Neural progenitor cell (in vitro differentiated cells): ENCODE data around the gene MMP14. TPM values are rescaled to one million over a fixed set of nuclear protein-coding genes. Genes with fewer than 3 reads are reported as not detected.

Source experiments
- DNase-seq: peaks from one replicate; pipeline ENCODE4 v3.0.0-alpha.2; 2016; ENCODE audit warnings: low spot score
- H2AFZ ChIP-seq: fragments of 200-600 bp; sonication (generic); replicated peaks from 2 replicates; pipeline ENCODE4 v1.6.1; 2016; ENCODE audit warnings: antibody characterized with exemption
- H3F3A ChIP-seq: fragments of 200-600 bp; sonication (generic); 2 replicates; pipeline ENCODE4 v1.6.1; 2016; ENCODE audit warnings: antibody characterized with exemption, low read depth
- H3K27ac ChIP-seq: fragments of 200-600 bp; sonication (generic); 2 replicates; pipeline ENCODE4 v1.5.1; 2016; ENCODE audit warnings: mild to moderate bottlenecking
- H3K27me3 ChIP-seq: fragments of 200-600 bp; sonication (generic); 2 replicates; pipeline ENCODE4 v1.6.1; 2016; ENCODE audit warnings: mild to moderate bottlenecking, moderate library complexity
- H3K36me3 ChIP-seq: fragments of 200-600 bp; sonication (generic); 2 replicates; pipeline ENCODE4 v1.5.1; 2016
- H3K4me1 ChIP-seq: fragments of 200-600 bp; sonication (generic); 2 replicates; pipeline ENCODE4 v1.6.1; 2016; ENCODE audit warnings: mixed run types
- H3K4me2 ChIP-seq: fragments of 200-600 bp; sonication (generic); 2 replicates; pipeline ENCODE4 v1.6.1; 2016
- H3K4me3 ChIP-seq: fragments of 200-600 bp; sonication (generic); 2 replicates; pipeline ENCODE4 v1.5.1; 2016
- H3K79me2 ChIP-seq: fragments of 200-600 bp; sonication (generic); 2 replicates; pipeline ENCODE4 v1.6.1; 2016; ENCODE audit warnings: low read depth
- H3K9ac ChIP-seq: fragments of 200-600 bp; sonication (generic); 2 replicates; pipeline ENCODE4 v1.6.1; 2016
- H3K9me3 ChIP-seq: fragments of 200-600 bp; sonication (generic); 2 replicates; pipeline ENCODE4 v1.5.1; 2016; ENCODE audit warnings: low read depth
- H4K20me1 ChIP-seq: fragments of 200-600 bp; sonication (generic); 2 replicates; pipeline ENCODE4 v1.6.1; 2016; ENCODE audit warnings: low read depth
- H3K27ac Mint-ChIP-seq: 3 replicates; pipeline ENCODE4 v1.8.0; 2021; ENCODE audit warnings: mixed read lengths
- H3K27me3 Mint-ChIP-seq: 2 replicates; pipeline ENCODE4 v1.8.0; 2022; ENCODE audit warnings: low read depth, mild to moderate bottlenecking, inconsistent platforms, moderate library complexity, mixed read lengths; ENCODE audit not compliant: insufficient read depth
- H3K36me3 Mint-ChIP-seq: 3 replicates; pipeline ENCODE4 v1.8.0; 2021; ENCODE audit warnings: mixed read lengths
- H3K4me1 Mint-ChIP-seq: 3 replicates; pipeline ENCODE4 v1.8.0; 2021; ENCODE audit warnings: mixed read lengths
- H3K4me3 Mint-ChIP-seq: 3 replicates; pipeline ENCODE4 v1.8.0; 2021; ENCODE audit warnings: mild to moderate bottlenecking, moderate library complexity, mixed read lengths
- H3K9me3 Mint-ChIP-seq: 3 replicates; pipeline ENCODE4 v1.8.0; 2020; ENCODE audit warnings: mixed read lengths
- EZH2 ChIP-seq: fragments of 200-600 bp; sonication (generic); IDR thresholded peaks from 2 replicates; pipeline ENCODE4 v1.6.1; 2017; ENCODE audit warnings: antibody characterized with exemption, mild to moderate bottlenecking, moderate library complexity
- EZH2phosphoT487 ChIP-seq: fragments of 200-600 bp; sonication (generic); IDR thresholded peaks from 2 replicates; pipeline ENCODE4 v1.6.1; 2017; ENCODE audit warnings: antibody characterized with exemption
- total RNA-seq: library from RNA; depleted of rRNA; stranded (reverse); fragments of >200 nt; gene quantifications from 2 replicates; pipeline ENCODE4 v1.2.3, GENCODE V29; 2015; ENCODE audit warnings: low replicate concordance
- TF ChIP-seq, protein P1 (sequence below): fragments of 200-600 bp; sonication (generic); IDR thresholded peaks from 2 replicates; pipeline ENCODE4 v1.5.1; 2017; ENCODE audit warnings: antibody characterized with exemption, mild to moderate bottlenecking

The MMP14 gene
- total RNA-seq, 1 donor from 2014 or later: 15.1 TPM

DNA sequence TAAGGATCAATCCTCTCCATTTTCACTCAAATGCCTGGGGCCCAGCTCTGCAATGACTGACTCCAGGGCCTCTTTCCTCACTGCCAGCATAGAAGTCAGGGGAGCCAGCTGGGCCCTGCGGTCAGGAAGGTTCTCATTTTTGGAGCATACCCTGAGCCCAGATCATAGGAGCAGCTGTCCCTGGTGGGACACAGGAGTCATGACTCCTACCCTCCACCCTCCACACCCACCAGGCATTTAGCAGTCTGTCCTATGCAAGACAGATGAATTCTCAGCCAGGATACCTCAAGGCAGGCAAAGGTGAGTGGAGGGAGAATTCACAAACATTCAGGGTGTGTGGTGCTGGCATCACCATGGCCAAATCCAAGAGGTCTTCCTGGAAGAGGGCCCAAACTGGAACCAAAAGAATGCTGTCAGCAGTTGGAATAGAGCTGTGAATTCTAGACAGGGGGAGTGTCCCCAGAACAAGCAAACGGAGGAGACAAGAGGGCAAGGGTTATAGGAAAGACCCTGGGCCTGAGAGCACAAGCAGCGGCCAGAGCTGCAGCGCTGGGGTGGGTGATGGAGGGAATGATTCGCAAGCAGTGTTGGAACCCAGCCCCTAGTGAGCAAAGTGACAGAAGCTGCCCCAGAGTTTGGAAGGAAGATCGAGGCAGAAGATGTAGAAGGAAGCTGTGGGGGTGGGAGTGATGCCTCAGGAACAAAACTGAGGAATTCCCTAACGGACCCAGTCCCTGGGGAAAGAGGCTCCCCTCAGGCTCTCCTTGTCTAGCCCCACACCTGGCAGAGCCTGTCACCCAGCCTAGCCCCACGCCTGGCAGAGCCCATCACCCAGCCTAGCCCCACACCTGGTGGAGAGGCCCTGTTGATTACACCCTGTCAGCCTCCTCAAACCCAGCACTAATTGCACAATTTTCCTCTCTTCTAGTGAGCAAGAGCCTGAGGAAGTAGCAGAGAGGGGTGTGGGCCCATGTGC, 42.2 kb downstream of the MMP14 start:
- H3K79me2 ChIP-seq: no peaks in the 10 kb centered on the region
- no peaks in the 10 kb centered on the region for H4K20me1 ChIP-seq
- H3K4me2 ChIP-seq: no peak overlapping the region
- no peaks in the 10 kb centered on the region for H3K27me3 ChIP-seq
- no peak overlapping the region for H3K27ac ChIP-seq
- no peaks in the 10 kb centered on the region for H3K9me3 ChIP-seq
- Mint-ChIP-seq H3K4me3 (no peak overlapping the region), H3K27me3 (peaks cover 5% of the 10 kb centered on the region), H3K36me3 (peaks cover 17% of the 10 kb centered on the region), H3K4me1 (peaks cover 21% of the 10 kb centered on the region), H3K9me3 (no peaks in the 10 kb centered on the region), H3K27ac (peak overlapping the region; percentile 9)
- no peaks in the 10 kb centered on the region for H3K36me3 ChIP-seq
- no peak overlapping the region for H3K9ac ChIP-seq
- peaks cover 14% of the 10 kb centered on the region for H3K4me1 ChIP-seq
- H3F3A ChIP-seq: peaks cover 13% of the 10 kb centered on the region
- H3K4me3 ChIP-seq: no peak overlapping the region
- no peak overlapping the region for H2AFZ ChIP-seq
- TF ChIP-seq, protein P1, sequence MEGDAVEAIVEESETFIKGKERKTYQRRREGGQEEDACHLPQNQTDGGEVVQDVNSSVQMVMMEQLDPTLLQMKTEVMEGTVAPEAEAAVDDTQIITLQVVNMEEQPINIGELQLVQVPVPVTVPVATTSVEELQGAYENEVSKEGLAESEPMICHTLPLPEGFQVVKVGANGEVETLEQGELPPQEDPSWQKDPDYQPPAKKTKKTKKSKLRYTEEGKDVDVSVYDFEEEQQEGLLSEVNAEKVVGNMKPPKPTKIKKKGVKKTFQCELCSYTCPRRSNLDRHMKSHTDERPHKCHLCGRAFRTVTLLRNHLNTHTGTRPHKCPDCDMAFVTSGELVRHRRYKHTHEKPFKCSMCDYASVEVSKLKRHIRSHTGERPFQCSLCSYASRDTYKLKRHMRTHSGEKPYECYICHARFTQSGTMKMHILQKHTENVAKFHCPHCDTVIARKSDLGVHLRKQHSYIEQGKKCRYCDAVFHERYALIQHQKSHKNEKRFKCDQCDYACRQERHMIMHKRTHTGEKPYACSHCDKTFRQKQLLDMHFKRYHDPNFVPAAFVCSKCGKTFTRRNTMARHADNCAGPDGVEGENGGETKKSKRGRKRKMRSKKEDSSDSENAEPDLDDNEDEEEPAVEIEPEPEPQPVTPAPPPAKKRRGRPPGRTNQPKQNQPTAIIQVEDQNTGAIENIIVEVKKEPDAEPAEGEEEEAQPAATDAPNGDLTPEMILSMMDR: no peak
- TF ChIP-seq EZH2 (no peak), EZH2phosphoT487 (no peak)
- DNase-seq: no peak

DNA sequence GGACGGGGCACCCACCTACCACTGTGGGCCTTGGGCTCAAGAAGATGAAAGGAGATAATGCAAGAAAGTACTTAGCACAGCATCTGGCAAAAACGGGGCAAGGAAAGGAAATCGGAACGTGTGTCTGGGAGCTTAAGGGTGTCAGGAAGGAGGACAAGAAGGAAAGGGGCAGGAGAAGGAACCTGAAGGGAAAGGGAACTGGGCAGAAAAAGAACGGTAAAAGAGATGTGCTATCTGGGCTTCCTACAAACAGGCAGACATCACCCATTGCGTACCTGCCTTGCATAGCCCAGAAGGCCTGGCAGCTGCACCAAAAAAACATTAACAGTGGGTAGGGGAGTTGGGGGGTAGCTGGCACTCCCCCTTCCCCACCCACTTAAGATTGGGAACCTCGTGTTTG, 45.7 kb downstream of the MMP14 start:
- H3K4me3 Mint-ChIP-seq: peak overlapping the region; percentile 1
- Histone ChIP-seq H3K4me2 (peak overlapping the region; percentile 79), H3K79me2 (no peaks in the 10 kb centered on the region), H3K4me1 (peaks cover 24% of the 10 kb centered on the region), H3K27ac (peak overlapping the region; percentile 41), H3K36me3 (no peaks in the 10 kb centered on the region), H2AFZ (peak overlapping the region; percentile 83), H3K9me3 (no peaks in the 10 kb centered on the region), H4K20me1 (no peaks in the 10 kb centered on the region), H3K27me3 (peaks cover 21% of the 10 kb centered on the region), H3K4me3 (no peak overlapping the region), H3K9ac (no peak overlapping the region), H3F3A (peaks cover 38% of the 10 kb centered on the region)
- no peaks in the 10 kb centered on the region for H3K9me3 Mint-ChIP-seq
- peaks cover 49% of the 10 kb centered on the region for H3K4me1 Mint-ChIP-seq
- peak overlapping the region; percentile 13 for H3K27ac Mint-ChIP-seq
- peaks cover 8% of the 10 kb centered on the region for H3K27me3 Mint-ChIP-seq
- DNase-seq: no peak
- no peak for TF ChIP-seq EZH2phosphoT487
- TF ChIP-seq, protein P1: no peak
- no peak for TF ChIP-seq EZH2
- H3K36me3 Mint-ChIP-seq: peaks cover 13% of the 10 kb centered on the region

DNA sequence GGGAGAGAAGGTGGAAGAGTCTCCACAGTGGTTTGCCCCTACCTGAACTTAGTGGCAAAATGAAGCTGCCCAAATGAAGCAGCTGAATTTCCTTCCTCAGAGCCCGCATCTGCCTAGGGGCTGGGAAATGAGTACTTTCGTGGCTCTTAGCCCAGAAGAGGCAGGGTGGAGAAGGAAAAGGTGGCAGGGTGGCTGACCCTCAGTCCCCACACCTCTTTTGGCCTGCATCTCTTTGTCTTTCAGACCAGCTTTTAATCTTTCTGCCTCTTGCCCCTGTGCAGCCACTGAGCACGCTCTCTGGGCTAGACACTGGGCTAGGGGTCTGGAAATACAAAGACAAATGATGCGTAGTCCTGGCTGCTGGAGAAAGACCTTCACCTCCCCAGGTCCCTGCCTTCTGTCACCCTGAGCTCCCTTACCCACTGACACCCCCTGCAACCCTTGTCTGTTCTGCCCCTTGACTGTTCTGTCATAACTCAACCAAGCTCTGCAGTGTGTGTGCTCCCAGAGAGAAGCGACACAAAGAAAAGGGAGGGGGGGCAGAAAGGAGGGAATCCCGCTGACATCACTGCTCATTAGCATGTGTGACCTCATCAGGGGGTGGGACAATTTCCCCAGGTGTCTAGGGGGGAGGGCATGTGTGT, 46.3 kb downstream of the MMP14 start:
- no peak for TF ChIP-seq EZH2phosphoT487
- no peak for TF ChIP-seq EZH2
- TF ChIP-seq, protein P1: no peak
- Histone ChIP-seq H3K27me3 (peaks cover 21% of the 10 kb centered on the region), H3K27ac (peak overlapping the region; percentile 41), H3K79me2 (no peaks in the 10 kb centered on the region), H3K9me3 (no peaks in the 10 kb centered on the region), H4K20me1 (no peaks in the 10 kb centered on the region), H3K4me1 (peaks cover 24% of the 10 kb centered on the region), H3F3A (peaks cover 43% of the 10 kb centered on the region), H3K9ac (no peak overlapping the region), H3K36me3 (no peaks in the 10 kb centered on the region), H2AFZ (peak overlapping the region; percentile 83), H3K4me2 (peak overlapping the region; percentile 79), H3K4me3 (peak overlapping the region; percentile 39)
- DNase-seq: peak; percentile 82
- Mint-ChIP-seq H3K27ac (peak overlapping the region; percentile 97), H3K27me3 (peaks cover 6% of the 10 kb centered on the region), H3K4me1 (peaks cover 55% of the 10 kb centered on the region), H3K4me3 (peak overlapping the region; percentile 80), H3K36me3 (peaks cover 12% of the 10 kb centered on the region), H3K9me3 (no peaks in the 10 kb centered on the region)
